Esophagus mucosa (tissue), 1 donor: Measurements from ENCODE around the gene TAF8. TPM values are rescaled to one million over a fixed set of nuclear protein-coding genes. Genes with fewer than 3 reads are reported as not detected.

ENCODE experiments used
- ATAC-seq: fragments of 200-7000 bp; cut with Tn5 transposase; one replicate; pipeline ENCODE4 v1.9.1; 2020
- total RNA-seq: library from RNA; stranded (reverse); gene quantifications from one replicate; pipeline ENCODE4 v1.2.4, GENCODE V29; 2023
- donor health status: DM: yes; HTN: yes; CAD: no.

The TAF8 gene
- total RNA-seq, 1 donor from 2014 or later, result 13.8 TPM

GRCh38 chr6:42100029-42100901 is 49.9 kb downstream of the TAF8 start:
- peak; percentile 18 for ATAC-seq

GRCh38 chr6:42101186-42101657 is 50.9 kb downstream of the TAF8 start:
- peak; percentile 10 for ATAC-seq

GRCh38 chr6:42103216-42103615 is 52.9 kb downstream of the TAF8 start:
- ATAC-seq, result no peak

GRCh38 chr6:42103753-42104094 is 53.4 kb downstream of the TAF8 start:
- no peak for ATAC-seq

GRCh38 chr6:42104095-42104803 is 53.9 kb downstream of the TAF8 start:
- no peak for ATAC-seq

GRCh38 chr6:42104804-42105125 is 54.4 kb downstream of the TAF8 start:
- no peak for ATAC-seq

- ATAC-seq, result no peak
Measured at GRCh38 chr6:42105156-42105648, 54.9 kb downstream of the TAF8 start.

- ATAC-seq, result peak; percentile 2
Measured at GRCh38 chr6:42105709-42106108, 55.4 kb downstream of the TAF8 start.

- no peak for ATAC-seq
Measured at GRCh38 chr6:42106112-42107023, 56.0 kb downstream of the TAF8 start.

- ATAC-seq, result no peak
Measured at GRCh38 chr6:42108071-42108470, 57.7 kb downstream of the TAF8 start.

- ATAC-seq, result no peak
Measured at GRCh38 chr6:42110683-42111082, 60.4 kb downstream of the TAF8 start.

- ATAC-seq, result no peak
Measured at GRCh38 chr6:42112351-42112750, 62.0 kb downstream of the TAF8 start.

- ATAC-seq, result peak; percentile 64
Measured at GRCh38 chr6:42113936-42114636, 63.8 kb downstream of the TAF8 start.

- ATAC-seq, result no peak
Measured at GRCh38 chr6:42117843-42118161, 67.5 kb downstream of the TAF8 start.

GRCh38 chr6:42118162-42119001 is 68.1 kb downstream of the TAF8 start:
- peak; percentile 73 for ATAC-seq

GRCh38 chr6:42120895-42121865 is 70.9 kb downstream of the TAF8 start:
- ATAC-seq, result peak; percentile 39

GRCh38 chr6:42123379-42124103 is 73.2 kb downstream of the TAF8 start:
- ATAC-seq, result peak; percentile 2

- ATAC-seq, result peak; percentile 7
Measured at GRCh38 chr6:42124223-42124836, 74.0 kb downstream of the TAF8 start.

- no peak for ATAC-seq
Measured at GRCh38 chr6:42125231-42125630, 74.9 kb downstream of the TAF8 start.
